Astrocyte (in vitro differentiated cells and primary cell): Measurements from ENCODE around the gene PRDM10.
"Not testable (repeated sequence)": the region's sequence is repeated elsewhere in the genome, so short reads cannot be mapped to it uniquely, and the experiment has no call there.

Experiments used
- EZH2 ChIP-seq: IDR thresholded peaks from 2 replicates; pipeline ENCODE4 v1.6.1; 2012; ENCODE audit warnings: mild to moderate bottlenecking, low read length, inconsistent platforms; ENCODE audit not compliant: insufficient read depth
- TF ChIP-seq, protein P1 (sequence below): IDR thresholded peaks from 2 replicates; pipeline ENCODE4 v1.5.1; 2011; ENCODE audit warnings: low read depth, mild to moderate bottlenecking, inconsistent platforms, low read length, moderate library complexity; ENCODE audit not compliant: insufficient read depth

DNA sequence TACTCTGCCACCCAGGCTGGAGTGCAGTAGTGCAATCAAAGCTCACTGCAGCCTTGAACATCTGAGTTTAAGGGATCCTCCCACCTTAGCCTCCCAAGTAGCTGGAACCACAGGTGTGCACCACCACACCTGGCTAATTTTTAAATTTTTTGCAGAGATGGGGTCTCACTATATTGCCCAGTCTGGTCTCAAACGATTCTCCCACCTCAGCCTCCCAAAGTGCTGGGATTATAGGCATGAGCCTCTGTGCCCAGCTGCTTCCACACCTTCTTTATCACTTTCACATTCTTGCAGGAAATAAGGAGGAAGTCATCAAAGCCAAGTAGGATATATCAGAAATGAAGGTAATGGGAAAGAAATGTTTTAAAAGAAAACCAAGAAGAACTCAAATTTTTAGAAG is 47.9 kb downstream of the PRDM10 start:
- TF ChIP-seq, protein P1, sequence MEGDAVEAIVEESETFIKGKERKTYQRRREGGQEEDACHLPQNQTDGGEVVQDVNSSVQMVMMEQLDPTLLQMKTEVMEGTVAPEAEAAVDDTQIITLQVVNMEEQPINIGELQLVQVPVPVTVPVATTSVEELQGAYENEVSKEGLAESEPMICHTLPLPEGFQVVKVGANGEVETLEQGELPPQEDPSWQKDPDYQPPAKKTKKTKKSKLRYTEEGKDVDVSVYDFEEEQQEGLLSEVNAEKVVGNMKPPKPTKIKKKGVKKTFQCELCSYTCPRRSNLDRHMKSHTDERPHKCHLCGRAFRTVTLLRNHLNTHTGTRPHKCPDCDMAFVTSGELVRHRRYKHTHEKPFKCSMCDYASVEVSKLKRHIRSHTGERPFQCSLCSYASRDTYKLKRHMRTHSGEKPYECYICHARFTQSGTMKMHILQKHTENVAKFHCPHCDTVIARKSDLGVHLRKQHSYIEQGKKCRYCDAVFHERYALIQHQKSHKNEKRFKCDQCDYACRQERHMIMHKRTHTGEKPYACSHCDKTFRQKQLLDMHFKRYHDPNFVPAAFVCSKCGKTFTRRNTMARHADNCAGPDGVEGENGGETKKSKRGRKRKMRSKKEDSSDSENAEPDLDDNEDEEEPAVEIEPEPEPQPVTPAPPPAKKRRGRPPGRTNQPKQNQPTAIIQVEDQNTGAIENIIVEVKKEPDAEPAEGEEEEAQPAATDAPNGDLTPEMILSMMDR, result not testable (repeated sequence)
- not testable (repeated sequence) for TF ChIP-seq EZH2
